Astrocyte (in vitro differentiated cells and primary cell): ENCODE results near the gene GPBP1.
"Not testable (repeated sequence)": the region's sequence is repeated elsewhere in the genome, so short reads cannot be mapped to it uniquely, and the experiment has no call there.

ENCODE experiments used
- CTCF ChIP-seq: IDR thresholded peaks from 2 replicates; pipeline ENCODE4 v1.5.1; 2011; ENCODE audit warnings: low read depth, mild to moderate bottlenecking, inconsistent platforms, low read length, moderate library complexity; ENCODE audit not compliant: insufficient read depth
- EZH2 ChIP-seq: IDR thresholded peaks from 2 replicates; pipeline ENCODE4 v1.6.1; 2012; ENCODE audit warnings: mild to moderate bottlenecking, low read length, inconsistent platforms; ENCODE audit not compliant: insufficient read depth

- not testable (repeated sequence) for TF ChIP-seq CTCF, EZH2
Observed at GRCh38 chr5:57178238-57178637, 4.4 kb downstream of the GPBP1 start.
